H1 (cell line): ENCODE results near the gene GPRC5D. TPM values are rescaled to one million over a fixed set of nuclear protein-coding genes. Genes with fewer than 3 reads are reported as not detected.

Experiments used
- CTCF ChIA-PET: fragments of 300-600 bp; sonication (Branson Sonifier 250); formaldehyde crosslinking; loops from one replicate; lab custom pipeline; 2021; ENCODE audit not compliant: partially characterized antibody; lab: Charles Lee
- POLR2A ChIA-PET: fragments of 300-600 bp; sonication (Branson Sonifier 250); formaldehyde crosslinking; loops from one replicate; lab custom pipeline; 2021; ENCODE audit warnings: inconsistent platforms; ENCODE audit not compliant: partially characterized antibody; lab: Charles Lee
- DNase-seq, 2 experiments: peaks; one replicate each; pipeline versions ENCODE4 v3.0.0 to v3.0.0-alpha.2; 2010 to 2022; ENCODE audit warnings: low spot score in 2 of 2, low read depth in 1 of 2, mixed read lengths in 1 of 2
- FAIRE-seq: peaks from 2 replicates; lab custom pipeline; 2011; peaks lifted over from hg19 to GRCh38; lab: Jason Lieb, UNC
- H2AFZ ChIP-seq: 2 replicates; pipeline ENCODE4 v1.8.1; 2012; ENCODE audit warnings: low read length, inconsistent platforms
- H2AK5ac ChIP-seq: 2 replicates; pipeline ENCODE4 v1.6.1; 2013; ENCODE audit warnings: low read depth, low read length
- H2BK120ac ChIP-seq: replicated peaks from 2 replicates; pipeline ENCODE3; 2013; ENCODE audit warnings: low read depth, low read length, inconsistent platforms
- H2BK12ac ChIP-seq: 2 replicates; pipeline ENCODE4 v1.6.1; 2013; ENCODE audit warnings: low read depth, low read length
- H2BK15ac ChIP-seq: 2 replicates; pipeline ENCODE4 v1.6.1; 2013; ENCODE audit warnings: low read length
- H2BK20ac ChIP-seq: 2 replicates; pipeline ENCODE4 v1.6.1; 2013; ENCODE audit warnings: low read length
- H2BK5ac ChIP-seq: 2 replicates; pipeline ENCODE4 v1.6.1; 2013; ENCODE audit warnings: low read depth, low read length
- H3K14ac ChIP-seq: 2 replicates; pipeline ENCODE4 v1.6.1; 2013; ENCODE audit warnings: inconsistent platforms; ENCODE audit not compliant: insufficient read length
- H3K18ac ChIP-seq: 2 replicates; pipeline ENCODE4 v1.6.1; 2013; ENCODE audit warnings: low read length; ENCODE audit errors: extremely low read depth
- H3K23ac ChIP-seq: 2 replicates; pipeline ENCODE4 v1.6.1; 2013; ENCODE audit warnings: inconsistent platforms; ENCODE audit not compliant: insufficient read length
- H3K23me2 ChIP-seq: 2 replicates; pipeline ENCODE4 v1.6.1; 2013; ENCODE audit warnings: low read depth, low read length
- H3K27ac ChIP-seq: 2 replicates; pipeline ENCODE4 v1.6.1; 2011; ENCODE audit warnings: low read depth, low read length, inconsistent platforms
- H3K27me3 ChIP-seq, 4 experiments: replicated peaks in 1 of 4; 1 replicate in 1 of 4; 2 replicates in 3 of 4; pipeline versions ENCODE4 v1.6.1 to v1.8.1; 2011 to 2013; ENCODE audit warnings: low read length in 3 of 4, mild to moderate bottlenecking in 3 of 4, inconsistent platforms in 2 of 4, mixed read lengths in 2 of 4, moderate library complexity in 1 of 4; ENCODE audit not compliant: control insufficient read depth in 3 of 4, insufficient read depth in 3 of 4; ENCODE audit errors: extremely low read depth in 1 of 4
- H3K36me3 ChIP-seq, 4 experiments: 2 replicates each; pipeline versions ENCODE4 v1.6.1 to v1.8.1; 2011 to 2013; ENCODE audit warnings: mild to moderate bottlenecking in 4 of 4, low read length in 3 of 4, moderate library complexity in 2 of 4, control low read depth in 1 of 4, inconsistent platforms in 1 of 4; ENCODE audit not compliant: insufficient read depth in 4 of 4, control insufficient read depth in 2 of 4
- H3K4ac ChIP-seq: replicated peaks from 2 replicates; pipeline ENCODE3; 2013; ENCODE audit warnings: low read length, low read depth, mixed read lengths, inconsistent platforms; ENCODE audit not compliant: insufficient read length
- H3K4me1 ChIP-seq, 4 experiments: replicated peaks in 1 of 4; 1 replicate in 1 of 4; 2 replicates in 3 of 4; pipeline versions ENCODE4 v1.6.1 to v1.8.1; 2011 to 2013; ENCODE audit warnings: low read length in 3 of 4, inconsistent platforms in 2 of 4, mixed read lengths in 1 of 4; ENCODE audit not compliant: insufficient read depth in 4 of 4, control insufficient read depth in 3 of 4
- H3K4me2 ChIP-seq, 2 experiments: 2 replicates each; pipeline versions ENCODE4 v1.6.1 to v1.8.1; 2011 to 2013; ENCODE audit warnings: low read depth in 2 of 2, low read length in 2 of 2, control low read depth in 1 of 2, inconsistent platforms in 1 of 2, mild to moderate bottlenecking in 1 of 2; ENCODE audit not compliant: insufficient read depth in 1 of 2
- H3K4me3 ChIP-seq, 4 experiments: fragments of 200-600, 300-600 bp in 1 of 4; sonication (generic), shearing (Covaris generic), sonication (Bioruptor Twin) in 1 of 4; 2 replicates each; pipeline versions ENCODE4 v1.5.1 to v1.8.1; 2011 to 2016; ENCODE audit warnings: low read length in 4 of 4, low read depth in 3 of 4, control low read depth in 2 of 4, inconsistent platforms in 2 of 4, mild to moderate bottlenecking in 2 of 4, mixed read lengths in 1 of 4, moderate library complexity in 1 of 4; ENCODE audit not compliant: insufficient read depth in 2 of 4; ENCODE audit errors: extremely low read depth in 1 of 4
- H3K56ac ChIP-seq: replicated peaks from 2 replicates; pipeline ENCODE3; 2013; ENCODE audit warnings: low read depth, mild to moderate bottlenecking, mixed read lengths, low read length, inconsistent platforms; ENCODE audit not compliant: insufficient read length
- H3K79me1 ChIP-seq: 2 replicates; pipeline ENCODE4 v1.6.1; 2013; ENCODE audit warnings: low read depth, low read length, control low read depth
- H3K79me2 ChIP-seq, 2 experiments: 2 replicates each; pipeline versions ENCODE4 v1.6.1 to v1.8.1; 2012 to 2013; ENCODE audit warnings: low read length in 2 of 2, mild to moderate bottlenecking in 2 of 2, inconsistent platforms in 1 of 2; ENCODE audit not compliant: insufficient read depth in 2 of 2, control insufficient read depth in 1 of 2
- H3K9ac ChIP-seq, 4 experiments: replicated peaks in 1 of 4; 1 replicate in 1 of 4; 2 replicates in 3 of 4; pipeline versions ENCODE4 v1.6.1 to v1.8.1; 2011 to 2013; ENCODE audit warnings: low read depth in 3 of 4, low read length in 3 of 4, control low read depth in 2 of 4, mild to moderate bottlenecking in 2 of 4, moderate library complexity in 2 of 4, inconsistent platforms in 1 of 4; ENCODE audit errors: extremely low read depth in 1 of 4
- H3K9me3 ChIP-seq, 2 experiments: 2 replicates each; pipeline versions ENCODE4 v1.6.1 to v1.8.1; 2012 to 2013; ENCODE audit warnings: mild to moderate bottlenecking in 2 of 2, moderate library complexity in 2 of 2, control low read depth in 1 of 2, inconsistent platforms in 1 of 2, low read depth in 1 of 2, low read length in 1 of 2, mixed read lengths in 1 of 2; ENCODE audit not compliant: insufficient read depth in 2 of 2
- H4K20me1 ChIP-seq, 2 experiments: replicated peaks in 1 of 2; 2 replicates each; pipeline versions ENCODE3 to v1.8.1; 2011 to 2013; ENCODE audit warnings: inconsistent platforms in 2 of 2, low read length in 2 of 2, mild to moderate bottlenecking in 1 of 2; ENCODE audit not compliant: insufficient read depth in 2 of 2, control insufficient read depth in 1 of 2
- H4K5ac ChIP-seq: 2 replicates; pipeline ENCODE4 v1.6.1; 2013; ENCODE audit warnings: low read length, low read depth, mixed read lengths, inconsistent platforms; ENCODE audit not compliant: insufficient read length
- H4K8ac ChIP-seq: 2 replicates; pipeline ENCODE4 v1.8.0; 2013; ENCODE audit warnings: mild to moderate bottlenecking, moderate library complexity, low read length, inconsistent platforms; ENCODE audit not compliant: insufficient read depth; ENCODE audit errors: extremely low read depth
- H4K91ac ChIP-seq: replicated peaks from 2 replicates; pipeline ENCODE3; 2013; ENCODE audit warnings: low read length, mixed read lengths, inconsistent platforms; ENCODE audit not compliant: insufficient read length
- POU5F1 ChIP-seq: IDR thresholded peaks from 2 replicates; pipeline ENCODE4 v1.6.1; 2011; ENCODE audit warnings: low read depth, mild to moderate bottlenecking, low read length, moderate library complexity
- WGBS, 2 experiments: shearing (Covaris generic) in 1 of 2; methylation state at CpG; one replicate each; pipeline versions ENCODE4 v1.1.6 to v1.1.7; 2013 to 2015; ENCODE audit warnings: low lambda C conversion rate in 2 of 2, mixed read lengths in 2 of 2, inconsistent platforms in 1 of 2, low coverage in 1 of 2, missing lambda C conversion rate in 1 of 2; ENCODE audit not compliant: insufficient replicate concordance in 2 of 2, insufficient coverage in 1 of 2, insufficient read length in 1 of 2; ENCODE audit errors: extremely low coverage in 1 of 2, missing lambda C conversion rate in 1 of 2; 5-methylcytosine and 5-hydroxymethylcytosine counted together
- polyA plus RNA-seq, 7 experiments: library from polyadenylated mRNA; depleted of rRNA in 3 of 7; stranded (reverse) in 5 of 7; unstranded in 2 of 7; fragments of >200 nt in 5 of 7; fragments of 200-250 nt in 2 of 7; gene quantifications; 1 replicate in 5 of 7; 2 replicates in 1 of 7; 4 replicates in 1 of 7; pipeline versions ENCODE4 v1.2.1 to v1.2.3, GENCODE V29; 2011 to 2013; ENCODE audit warnings: missing spikeins in 2 of 7, mixed read lengths in 2 of 7
- total RNA-seq: library from RNA; stranded (reverse); fragmentation: NEBNext Ultra II Directional; extraction: Animal tissue kit (Norgen Biotek cat#: 25700); gene quantifications from 2 replicates; pipeline ENCODE4 v1.2.1, GENCODE V29; 2021

The GPRC5D gene
- total and polyA plus RNA-seq, 2 of the 8 experiments (the other 6 are each of a cell fraction or from before 2014, with no cell fraction given), result 0.45 TPM; not detected in 1

DNA sequence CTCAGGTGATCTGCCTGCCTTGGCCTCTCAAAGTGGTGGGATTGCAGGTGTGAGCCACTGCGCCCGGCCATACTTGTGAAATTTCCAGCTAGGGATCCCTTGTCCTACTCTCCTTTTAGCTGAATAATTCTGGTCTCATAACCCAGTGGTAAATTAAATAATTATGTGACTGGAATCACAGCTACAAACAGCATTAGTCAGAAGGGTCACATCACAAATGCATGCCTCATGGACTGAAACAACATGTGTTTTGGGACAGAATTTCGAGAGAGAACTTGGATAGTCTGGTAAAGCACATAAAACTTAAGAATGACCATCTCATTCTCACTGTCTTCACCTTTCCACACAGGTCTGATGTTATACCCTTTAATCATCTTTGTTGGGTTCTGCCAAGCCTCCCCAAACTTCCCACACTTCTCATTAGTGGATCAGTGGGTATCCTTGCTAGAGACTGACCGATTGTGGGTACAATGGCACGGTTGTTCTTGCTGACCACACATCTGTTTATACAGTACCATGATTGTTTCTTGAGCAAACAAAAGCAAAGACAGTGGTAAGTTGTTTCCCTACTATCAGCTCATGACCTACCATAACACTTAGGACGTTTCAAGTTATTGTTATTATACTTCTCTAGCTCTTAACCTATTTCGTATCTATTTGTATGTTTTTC lies 5.1 kb downstream of the GPRC5D start:
- FAIRE-seq, result no peak
- H3K9me3 ChIP-seq, result no peaks in the 10 kb centered on the region

More for the DNA sequence above, 5.1 kb downstream of the GPRC5D start:
- ChIA-PET POLR2A (interaction anchor here (0.7 kb wide), 1 partner anchor 27 kb away, joined by 3 read pairs; no protein-coding TSS in a partner anchor), CTCF (interaction anchor here (0.6 to 1.6 kb wide), 5 partner anchors 30 to 200 kb away, joined by 3 to 6 read pairs (median 4); no protein-coding TSS in a partner anchor)
- H2BK15ac ChIP-seq, result no peak overlapping the region
- no peak overlapping the region for H2AFZ ChIP-seq
- H3K79me2 ChIP-seq, result no peaks in the 10 kb centered on the region
- H4K20me1 ChIP-seq, result no peaks in the 10 kb centered on the region
- no peak overlapping the region for H2BK120ac ChIP-seq
- H4K5ac ChIP-seq, result no peak overlapping the region
- H3K36me3 ChIP-seq, result no peaks in the 10 kb centered on the region
- H3K4me1 ChIP-seq, result no peaks in the 10 kb centered on the region
- H2BK5ac ChIP-seq, result no peak overlapping the region
- H4K91ac ChIP-seq, result no peak overlapping the region
- peak in 1 of 2 experiments; percentile 17 for DNase-seq
- H3K23me2 ChIP-seq, result no peaks in the 10 kb centered on the region
- H3K4ac ChIP-seq, result no peak overlapping the region
- no peak overlapping the region for H3K23ac ChIP-seq
- H3K18ac ChIP-seq, result no peak overlapping the region
- H3K27ac ChIP-seq, result no peak overlapping the region
- H3K4me3 ChIP-seq, result no peak overlapping the region
- H3K79me1 ChIP-seq, result no peaks in the 10 kb centered on the region
- no peak overlapping the region for H2BK12ac ChIP-seq
- no peak for TF ChIP-seq POU5F1
- TF ChIP-seq, all 59 proteins: peak for 0
- Histone ChIP-seq H3K56ac (no peak overlapping the region), H4K8ac (no peak overlapping the region), H3K4me2 (no peak overlapping the region), H3K9ac (no peak overlapping the region), H3K27me3 (no peaks in the 10 kb centered on the region), H2BK20ac (no peak overlapping the region), H2AK5ac (no peak overlapping the region), H3K14ac (no peak overlapping the region)
- WGBS, 2 experiments, result 94% methylated on average over 7 of the region's 7 CpGs; no CpG with 5 or more reads in 1 of the 2 experiments
